ENCODE data around the gene PREPL.

GRCh38 chr2:44398243-44398897 is 37.1 kb upstream of the PREPL start:
- no peak for TF ChIP-seq CTCF (IDR thresholded peaks at IDR 0.05; ENCODE audit: insufficient read depth, low read length, poor library complexity, severe bottlenecking)
- no peak for TF ChIP-seq EZH2phosphoT487 (conservative IDR thresholded peaks at IDR 0.05; ENCODE audit: low read length)

All from SU-DHL-6 (cell line).